ENCODE data around the gene PDZRN3.

Gene PDZRN3

DNA sequence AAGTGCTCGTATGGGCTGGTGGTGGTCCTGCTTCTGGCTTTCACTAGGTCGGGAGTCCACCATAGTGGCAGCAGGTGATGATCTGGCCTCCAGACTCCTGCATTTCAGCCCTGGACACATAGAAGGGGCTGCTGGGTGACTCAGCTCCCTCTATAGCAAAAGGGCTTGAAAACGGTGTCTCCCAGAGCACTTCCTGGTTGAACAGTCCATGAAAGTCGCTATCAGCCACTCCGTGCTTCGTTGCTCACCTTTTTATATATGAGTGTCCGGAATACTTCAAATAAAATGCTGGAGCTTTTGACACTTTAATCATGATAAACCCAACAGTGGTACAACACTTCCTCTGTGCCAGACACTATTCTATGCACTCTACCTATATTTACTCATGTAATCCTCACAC lies 213.2 kb downstream of the PDZRN3 start:
- DNase-seq: no peak

DNA sequence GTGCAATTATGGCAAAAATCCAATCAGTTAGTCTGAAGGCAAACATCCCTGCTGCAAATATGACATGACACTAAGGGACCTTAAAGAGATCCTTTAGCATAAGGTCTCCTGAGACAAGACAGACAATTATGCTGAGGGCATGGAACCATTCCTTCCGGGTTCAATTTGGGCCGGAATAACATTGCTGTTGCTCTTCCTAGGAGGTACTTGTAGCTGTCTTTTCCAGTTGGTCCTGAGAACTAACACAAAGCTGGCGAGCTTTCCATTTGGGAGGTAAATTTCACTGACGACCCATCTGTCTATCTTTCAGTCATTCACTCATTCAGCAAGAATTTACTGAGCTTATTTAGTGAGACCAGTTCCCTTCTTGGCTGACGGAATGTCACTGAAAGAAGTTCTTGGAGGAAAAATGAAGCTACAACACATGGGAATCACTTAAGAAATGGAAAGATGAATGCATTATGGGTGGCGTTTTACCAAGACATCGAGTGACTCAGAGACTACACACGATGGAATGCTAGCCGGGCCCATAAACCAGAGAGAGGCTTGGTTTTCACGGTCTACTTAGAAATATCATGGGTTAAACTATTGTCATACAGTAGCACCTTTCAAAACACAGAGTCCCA lies 215.5 kb downstream of the PDZRN3 start:
- DNase-seq: peak; percentile 81

DNA sequence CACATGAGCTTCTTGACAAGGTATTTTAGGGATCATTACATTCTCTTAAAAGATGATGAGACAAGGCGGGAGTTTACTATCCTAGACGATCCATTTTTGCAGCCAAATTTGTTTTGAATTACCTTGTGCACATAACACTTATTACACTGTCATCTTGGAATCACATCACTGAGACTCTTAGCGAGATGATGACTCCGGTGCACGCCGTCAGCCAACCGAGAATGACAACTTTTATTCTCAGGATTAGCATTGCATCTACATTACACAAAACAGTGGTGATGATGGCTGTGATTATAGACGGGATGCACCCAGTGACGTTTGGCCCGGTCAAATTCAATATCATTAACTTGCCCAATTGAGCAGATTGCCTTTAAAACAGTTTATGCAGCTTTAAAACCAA lies 216.1 kb downstream of the PDZRN3 start:
- no peak for DNase-seq

DNA sequence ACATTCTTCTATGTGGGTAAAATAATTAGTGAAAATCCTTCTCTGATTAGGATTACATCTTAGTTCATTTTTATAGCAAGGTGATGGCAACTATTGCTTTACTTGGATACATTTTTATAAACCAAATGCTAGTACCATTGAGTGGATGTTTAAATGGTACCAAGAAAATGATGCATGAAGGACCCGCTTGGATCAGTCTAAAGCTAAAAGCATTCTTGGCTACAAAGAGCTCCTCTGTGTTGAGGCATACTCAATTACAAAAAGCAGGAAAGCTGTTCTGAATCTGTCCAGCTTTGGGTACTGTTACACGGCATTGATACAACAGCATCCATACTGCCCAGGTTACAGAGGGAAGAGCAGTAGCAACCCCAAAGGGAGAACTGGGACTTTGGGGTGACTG lies 217.2 kb downstream of the PDZRN3 start:
- DNase-seq: no peak

DNA sequence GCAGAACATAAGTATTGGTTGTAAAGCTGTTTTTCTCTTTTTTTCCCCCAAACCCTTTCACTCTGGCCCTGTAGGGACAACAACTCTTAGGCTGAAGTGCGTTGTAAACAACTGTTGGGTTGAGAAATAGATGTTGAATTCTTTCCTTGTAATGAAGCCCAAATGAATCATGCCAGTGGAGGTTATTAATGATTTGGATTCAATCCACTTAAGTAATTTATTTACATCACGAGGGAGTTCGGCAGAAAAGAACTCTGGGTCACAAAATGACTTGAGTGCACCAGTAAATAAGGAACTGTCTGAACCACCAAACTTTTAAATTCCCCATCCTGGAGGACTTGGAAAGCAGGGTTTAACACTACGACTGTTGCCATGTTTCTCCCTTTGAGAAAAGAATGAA lies 218.9 kb downstream of the PDZRN3 start:
- DNase-seq: peak; percentile 9

DNA sequence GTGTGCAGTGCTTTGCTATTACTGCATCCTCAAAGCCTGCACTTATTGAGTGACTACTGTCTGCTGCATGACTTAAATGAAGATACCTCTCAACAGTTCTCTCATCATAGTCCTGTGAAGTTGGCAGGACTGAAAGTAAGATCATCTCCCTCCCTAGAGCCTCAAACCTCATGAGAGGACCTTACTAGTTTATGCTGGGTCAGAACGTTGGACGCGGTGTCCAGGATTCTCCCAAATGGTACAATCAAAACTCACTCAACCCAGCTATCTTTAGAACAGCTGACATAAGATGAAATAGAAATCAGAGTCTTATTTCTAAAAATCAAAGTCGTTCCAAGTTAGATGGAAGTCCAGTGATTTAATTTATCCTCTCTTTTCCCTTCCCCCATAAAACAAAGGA lies 219.7 kb downstream of the PDZRN3 start:
- DNase-seq: no peak

DNA sequence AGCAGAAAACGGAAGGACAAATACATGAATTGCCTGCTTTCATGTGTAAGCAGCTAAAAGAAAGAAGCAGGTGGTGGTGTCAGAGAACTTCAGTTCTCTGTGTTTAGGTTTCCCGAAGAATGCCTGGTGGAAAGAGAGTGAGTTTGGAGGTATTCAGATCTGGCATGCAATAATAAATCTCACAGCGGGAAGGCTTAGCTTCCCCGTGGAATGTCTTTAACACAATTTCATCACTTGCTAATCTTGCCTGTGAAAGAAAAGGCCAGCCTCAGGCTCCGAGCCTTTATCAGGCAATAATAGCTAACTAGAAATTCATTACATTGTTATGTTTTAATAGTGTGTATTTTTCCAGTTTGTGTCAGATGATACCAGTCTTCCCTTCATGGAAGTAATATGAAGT lies 220.3 kb downstream of the PDZRN3 start:
- no peak for DNase-seq

DNA sequence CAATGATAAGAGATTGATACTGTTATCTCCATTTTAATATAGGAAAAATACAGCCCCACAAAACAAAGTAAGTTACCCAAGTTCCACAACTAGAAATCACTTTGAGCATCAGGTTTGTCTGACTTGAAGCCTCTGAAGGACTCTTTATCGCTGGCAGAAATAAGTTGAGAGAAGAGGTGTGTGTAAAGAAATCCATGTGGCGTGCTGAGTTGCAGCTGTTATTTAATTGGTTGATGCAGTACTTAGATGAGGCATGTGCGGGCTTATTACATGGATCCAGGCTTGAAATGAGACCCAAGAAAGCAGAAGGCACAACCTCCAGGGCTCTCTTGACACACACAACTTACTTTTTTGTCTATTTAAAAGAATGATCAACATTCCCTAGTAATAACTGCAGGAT lies 221.3 kb downstream of the PDZRN3 start:
- no peak for DNase-seq

DNA sequence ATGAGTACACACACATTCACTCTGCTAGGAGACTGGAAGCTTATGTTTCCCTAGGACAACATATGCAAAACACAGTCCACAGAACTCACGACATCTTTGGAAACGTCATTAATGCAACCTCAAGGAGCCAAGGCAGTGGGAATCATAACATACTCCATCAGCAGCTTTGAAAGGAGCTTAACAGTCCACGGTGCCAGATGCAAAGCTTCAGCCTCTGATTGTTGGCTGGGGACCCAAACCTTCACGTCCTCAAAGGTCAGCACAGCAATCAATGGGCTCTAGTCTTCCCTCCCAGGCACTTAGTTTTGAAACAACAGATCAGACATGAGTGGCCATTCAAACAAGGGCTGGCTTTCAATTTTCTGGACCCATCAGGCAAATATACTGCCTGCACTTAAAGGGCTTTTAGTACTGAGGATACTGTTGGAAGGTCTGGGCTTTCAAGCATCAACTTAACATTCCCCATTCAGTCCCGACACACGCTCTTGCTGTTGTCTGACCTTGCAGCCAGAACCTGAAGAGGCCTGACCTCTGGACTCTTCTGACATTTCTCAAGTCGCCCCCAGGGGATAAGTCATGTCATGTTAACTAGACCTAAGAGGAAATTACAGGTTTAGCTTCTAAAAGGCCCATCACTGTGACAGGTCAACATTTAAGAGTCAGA lies 223.0 kb downstream of the PDZRN3 start:
- no peak for DNase-seq

DNA sequence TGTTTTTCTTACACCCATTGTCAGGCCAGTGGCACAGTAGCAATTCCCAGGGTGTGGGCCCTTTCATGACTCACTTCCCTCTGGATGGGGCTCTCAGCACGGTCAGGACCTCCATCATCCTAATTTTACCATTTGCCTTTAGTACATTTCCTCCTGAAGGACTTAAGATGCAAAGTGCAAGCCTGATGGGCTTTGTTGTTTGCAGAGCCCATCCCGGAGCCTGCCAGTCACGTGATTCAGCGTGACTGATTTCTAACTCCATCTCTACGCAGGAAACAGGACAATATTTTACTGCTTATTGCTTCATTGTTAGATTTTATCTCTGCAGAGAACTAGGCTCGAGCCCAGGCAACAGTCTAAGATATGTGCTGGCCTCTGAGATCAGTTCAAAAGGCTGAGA lies 223.7 kb downstream of the PDZRN3 start:
- DNase-seq: peak; percentile 54

DNA sequence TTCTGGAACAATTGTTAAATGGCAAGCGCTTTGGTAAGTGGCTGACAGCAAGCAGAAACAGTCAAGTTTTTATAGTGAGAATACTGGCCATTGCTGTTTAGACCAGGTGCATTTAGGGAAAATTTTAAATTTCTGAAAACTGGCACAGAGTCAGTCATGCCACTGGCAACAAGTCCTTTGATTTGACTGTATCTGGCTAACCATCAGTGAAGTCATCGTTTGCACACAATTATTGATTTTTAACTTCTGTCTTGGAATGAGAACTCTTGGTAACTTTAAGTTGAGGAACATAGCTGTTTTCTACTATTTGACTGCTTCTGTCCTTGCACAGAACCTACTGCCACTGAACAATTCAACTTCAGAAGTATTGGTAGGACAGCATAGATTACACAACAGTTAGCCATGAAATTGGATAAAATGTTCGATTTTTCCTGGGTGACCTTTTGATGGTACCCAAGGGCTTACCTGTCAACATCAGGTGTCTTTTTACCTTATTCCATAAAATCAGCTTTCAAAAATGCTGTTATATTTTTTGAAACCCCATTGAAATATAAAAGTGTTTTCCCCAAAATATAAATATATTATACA lies 225.0 kb downstream of the PDZRN3 start:
- no peak for DNase-seq

DNA sequence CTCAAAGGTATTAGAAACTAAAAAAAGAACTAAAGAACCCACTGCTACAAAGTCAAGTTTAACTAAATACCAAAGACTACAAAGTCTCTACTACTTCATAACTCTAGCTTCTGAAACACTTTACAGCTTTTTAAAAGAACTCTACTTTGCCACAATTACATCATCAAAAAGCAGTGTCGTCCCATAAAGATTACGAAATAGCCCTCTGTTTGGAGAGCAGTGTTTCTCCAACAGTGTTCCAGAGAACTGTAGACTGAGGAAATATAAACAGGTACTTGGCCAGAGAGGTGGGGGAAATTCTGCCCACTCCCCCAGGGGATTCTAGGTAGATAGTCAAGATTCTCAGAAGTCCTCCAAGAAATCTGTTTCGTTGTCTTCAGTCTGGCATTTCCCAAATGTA lies 225.6 kb downstream of the PDZRN3 start:
- peak; percentile 27 for DNase-seq

DNA sequence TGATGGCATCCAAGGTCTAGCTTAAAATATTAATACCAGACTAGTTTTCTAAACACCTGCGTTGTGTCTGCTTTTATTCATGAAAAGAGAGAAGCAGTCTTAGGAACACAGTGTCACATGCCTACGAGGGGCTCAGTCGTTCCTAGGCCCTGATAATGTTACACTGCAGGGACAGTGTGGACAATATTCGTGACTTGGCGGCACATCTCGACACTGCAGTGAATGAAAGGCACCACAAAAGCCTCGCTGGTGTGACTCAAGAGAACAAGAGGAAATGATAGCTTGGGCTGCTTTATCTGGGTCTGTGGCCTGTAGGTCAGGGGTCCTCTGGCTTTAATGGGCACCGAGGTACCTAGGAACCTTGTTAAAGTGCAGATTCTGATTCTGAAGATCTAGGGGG lies 226.7 kb downstream of the PDZRN3 start:
- DNase-seq: no peak

DNA sequence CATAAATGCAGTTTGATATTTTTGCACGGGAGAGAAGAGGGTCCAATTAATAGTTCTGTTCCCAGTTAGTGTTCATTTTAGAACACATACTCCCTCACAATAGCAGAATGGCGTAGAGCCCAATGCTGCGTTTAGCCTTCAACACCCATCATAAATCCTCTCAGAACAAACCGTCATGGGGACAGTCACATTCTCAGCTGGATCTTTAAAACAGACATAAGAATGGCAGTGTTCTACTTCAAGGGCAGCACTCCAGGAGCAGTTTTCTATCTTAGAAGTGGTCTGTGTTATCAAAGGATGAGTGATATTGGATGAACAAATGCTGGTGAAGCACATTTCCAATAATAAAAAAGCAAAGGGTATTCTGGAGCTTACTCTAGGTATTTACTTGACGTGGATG lies 230.5 kb downstream of the PDZRN3 start:
- no peak for DNase-seq

DNA sequence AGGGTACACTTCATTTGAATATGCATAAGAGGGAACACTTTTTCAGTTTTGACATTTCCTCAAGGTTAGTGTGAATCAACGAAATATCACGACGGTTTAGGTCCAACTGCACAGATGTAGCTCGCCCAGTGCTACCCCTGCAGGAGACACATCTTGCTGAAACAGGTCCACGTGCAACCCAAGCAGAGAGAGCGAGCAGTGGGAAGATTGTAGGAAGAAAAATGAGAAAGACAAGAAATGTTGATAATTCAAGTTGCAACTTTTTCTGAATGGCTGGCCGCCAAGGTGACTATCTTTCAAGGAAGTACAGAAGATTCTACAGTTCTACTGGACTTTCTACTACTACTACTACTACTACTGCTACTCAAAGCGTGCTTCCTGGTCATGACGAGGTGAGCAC lies 231.7 kb downstream of the PDZRN3 start:
- no peak for DNase-seq

DNA sequence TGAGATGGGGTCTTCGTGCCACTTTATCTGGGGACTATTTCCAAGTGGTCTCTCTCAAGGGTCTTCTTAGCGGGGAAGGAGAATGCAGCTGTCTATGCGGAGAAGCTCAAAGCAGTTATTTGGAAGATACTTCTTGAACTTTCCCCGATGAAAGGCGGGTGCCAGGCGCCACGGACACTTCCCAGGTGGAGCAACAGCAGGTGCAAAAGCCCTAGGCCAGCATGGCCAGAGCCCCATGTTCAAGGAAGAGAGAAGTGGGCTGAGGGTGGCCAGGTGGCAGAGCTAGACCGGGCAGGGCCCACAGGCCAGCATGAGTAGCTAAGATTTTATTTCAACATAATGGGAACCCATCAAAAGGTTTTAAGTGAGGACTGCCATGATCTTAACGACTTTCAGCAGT lies 232.8 kb downstream of the PDZRN3 start:
- DNase-seq: no peak

DNA sequence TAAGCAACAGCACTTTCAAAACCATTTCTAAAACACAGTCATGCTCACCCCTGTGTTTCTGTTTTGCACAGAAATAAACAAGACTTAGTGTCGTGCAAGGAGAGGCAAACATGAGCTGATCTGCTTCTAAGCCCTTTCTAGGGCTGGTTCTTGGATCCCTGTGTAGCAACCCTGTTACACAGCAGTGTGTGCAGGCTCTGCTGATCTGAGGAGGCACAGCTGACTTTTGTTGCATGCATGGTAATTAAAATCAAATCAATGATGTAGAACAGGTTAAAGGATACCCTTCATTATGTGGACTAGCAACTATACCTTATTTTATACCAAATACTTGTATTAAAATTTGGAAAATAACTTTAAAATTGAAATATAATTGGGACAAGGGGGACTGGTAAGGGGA lies 234.8 kb downstream of the PDZRN3 start:
- DNase-seq: no peak

DNA sequence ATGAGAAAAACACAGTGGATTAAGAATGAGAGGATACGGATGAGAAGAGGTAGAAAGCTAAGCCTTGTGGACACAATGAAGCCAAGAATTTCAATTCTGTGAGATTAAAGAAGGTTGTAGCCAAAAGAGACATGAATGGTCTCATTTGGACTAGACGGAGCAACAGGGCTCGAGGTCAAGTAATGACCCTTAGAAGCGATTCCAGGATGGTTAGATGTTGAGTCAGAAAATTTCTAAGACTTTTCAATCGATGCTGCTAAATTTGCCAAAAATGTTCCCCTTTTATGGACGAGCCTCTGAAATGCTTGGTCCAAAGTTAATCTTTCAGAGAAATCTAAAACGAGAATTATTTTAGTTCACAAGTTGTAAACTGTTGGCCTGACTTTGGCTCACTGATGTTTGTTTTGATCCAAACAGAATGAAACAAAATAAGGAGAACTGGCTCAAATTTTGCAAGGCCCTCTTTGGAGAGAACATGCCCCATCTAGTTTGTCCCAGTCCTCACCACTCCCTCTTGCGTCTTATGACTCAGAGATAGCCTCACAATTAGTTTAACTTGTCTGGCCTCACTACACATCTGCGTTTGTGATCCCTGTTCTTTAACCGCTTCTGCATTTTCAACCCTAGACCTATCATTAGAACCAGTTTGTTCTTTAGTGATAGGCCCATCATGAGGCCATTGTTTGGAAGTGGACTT lies 235.5 kb downstream of the PDZRN3 start:
- DNase-seq: no peak

DNA sequence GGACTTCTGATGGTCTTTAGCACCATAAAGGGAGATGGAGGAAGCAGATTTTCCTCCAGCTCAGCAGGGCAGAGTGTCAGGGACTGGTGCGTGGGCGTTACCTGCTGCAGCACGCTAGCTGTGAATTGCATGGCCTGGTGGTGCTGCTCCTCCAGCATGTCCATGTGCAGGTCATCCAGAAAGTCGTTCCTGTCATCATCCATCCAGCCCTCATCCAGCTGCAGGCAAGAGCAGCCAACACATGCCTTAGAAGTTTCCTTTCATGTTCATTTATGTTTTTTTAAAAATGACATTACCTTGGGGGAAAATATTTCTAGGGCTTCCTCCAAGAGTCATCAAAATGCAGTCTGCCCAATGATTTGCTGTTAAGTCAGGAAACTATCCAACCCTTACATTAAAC lies 239.2 kb downstream of the PDZRN3 start:
- DNase-seq: no peak

DNA sequence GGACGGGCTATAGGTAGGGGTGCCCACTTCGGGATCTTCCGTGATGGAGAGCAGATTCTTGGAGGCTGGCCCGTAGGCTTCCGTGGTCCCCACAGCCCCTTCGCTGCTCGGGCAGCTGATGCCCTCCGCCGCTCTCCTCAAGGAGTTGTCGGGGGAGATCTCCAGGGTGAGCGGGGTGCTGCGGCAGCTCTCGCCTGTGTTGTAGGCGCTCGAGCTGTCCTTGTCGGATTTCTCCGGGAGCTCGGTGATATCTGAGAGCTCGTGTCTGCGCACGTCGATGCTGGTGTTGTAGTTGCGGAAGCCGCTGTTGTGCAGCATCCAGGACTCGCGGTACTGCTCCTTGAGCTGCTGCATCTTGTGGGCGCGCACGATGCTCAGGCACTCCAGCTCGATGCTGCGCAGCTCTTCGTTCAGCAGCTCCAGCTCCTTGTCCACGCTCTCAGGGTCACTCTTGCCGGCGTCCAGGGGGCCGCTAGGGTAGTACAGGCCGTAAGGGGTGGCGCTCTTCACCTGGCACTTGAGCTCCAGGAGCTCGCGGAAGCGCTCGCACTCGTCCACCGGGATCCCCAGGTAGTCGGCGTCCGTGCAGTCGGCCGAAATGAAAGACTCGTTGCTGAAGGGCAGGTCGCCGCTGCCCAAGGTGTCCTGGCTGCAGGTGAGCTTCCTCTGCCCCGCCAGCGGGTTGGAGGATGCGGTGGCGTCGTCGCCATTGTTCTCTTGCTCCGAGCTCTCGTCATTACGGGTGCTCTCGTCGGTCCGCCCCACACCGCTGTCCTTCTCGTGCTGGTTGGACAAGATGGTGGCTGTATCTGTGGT lies 240.4 kb downstream of the PDZRN3 start:
- no peak for DNase-seq

DNA sequence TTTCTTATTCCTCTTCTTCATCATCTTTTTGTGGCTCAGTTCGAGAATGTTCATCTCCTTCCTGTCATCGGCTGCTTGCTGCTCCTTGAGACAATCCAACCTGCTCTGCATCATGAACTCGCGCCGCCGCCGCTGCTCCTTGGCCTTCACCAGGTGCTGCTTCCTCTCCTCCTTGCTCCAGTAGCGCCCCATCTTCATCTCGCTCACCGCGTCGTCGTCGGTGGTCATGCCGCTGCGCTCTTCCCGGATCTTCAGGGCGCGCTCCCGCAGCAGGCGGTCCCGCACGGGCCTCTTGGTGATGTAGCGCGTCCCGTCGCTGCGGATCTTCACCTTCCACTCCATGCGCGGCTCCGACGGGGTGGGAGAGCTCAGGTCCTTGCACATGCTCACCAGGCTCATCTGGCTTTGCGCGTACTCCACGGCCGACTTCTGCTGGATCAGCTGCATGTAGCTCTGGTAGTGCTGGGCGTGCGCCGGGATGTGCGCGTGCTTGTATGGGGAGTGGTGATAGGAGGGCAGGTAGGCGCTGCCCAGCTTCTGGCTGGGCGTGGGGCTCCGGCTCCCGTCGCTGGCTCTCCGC lies 241.2 kb downstream of the PDZRN3 start:
- DNase-seq: no peak

DNA sequence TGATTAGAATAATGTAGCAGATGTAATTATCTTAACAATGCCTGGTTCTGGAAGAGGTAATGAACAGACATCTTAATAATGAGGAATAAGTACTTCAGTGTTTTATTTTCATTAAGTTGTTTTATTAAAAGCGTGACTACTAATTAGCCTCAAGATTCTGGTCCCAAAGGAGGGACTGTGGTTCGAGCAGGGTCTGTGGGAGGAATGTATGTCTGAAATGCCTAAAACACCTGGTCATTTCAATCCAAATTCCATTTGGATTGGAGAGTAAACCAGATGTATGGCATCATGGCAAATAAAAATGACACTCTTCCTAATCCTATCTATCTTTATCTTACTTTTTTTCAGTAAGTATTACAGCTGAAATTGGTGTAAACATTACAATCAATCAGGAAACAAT lies 243.2 kb downstream of the PDZRN3 start:
- DNase-seq: no peak
